Endothelial cell of umbilical vein (primary cell): ENCODE data around the gene GNAI1. TPM values are rescaled to one million over a fixed set of nuclear protein-coding genes. Genes with fewer than 3 reads are reported as not detected.

Experiments
- BruUV-seq: library from RNA; stranded (reverse); fragments of 400-500 nt; replicated peaks from 2 replicates; lab custom pipeline; 2021; lab: Mats Ljungman, UMichigan
- CTCF ChIA-PET: fragments of 300-600, 350-600 bp; sonication (Branson Sonifier 250); formaldehyde crosslinking; loops from one replicate; lab custom pipeline; 2021; ENCODE audit warnings: antibody characterized with exemption, inconsistent platforms; lab: Charles Lee
- POLR2A ChIA-PET: fragments of 300-600, 350-600 bp; sonication (Branson Sonifier 250); formaldehyde crosslinking; loops from one replicate; lab custom pipeline; 2021; ENCODE audit warnings: antibody characterized with exemption, inconsistent platforms; lab: Charles Lee
- DNase-seq: peaks from one replicate; pipeline ENCODE4 v3.0.0-alpha.2; 2011; ENCODE audit warnings: low read depth, low spot score
- FAIRE-seq: peaks from 2 replicates; lab custom pipeline; 2011; peaks lifted over from hg19 to GRCh38; lab: Jason Lieb, UNC
- H2AFZ ChIP-seq: 2 replicates; pipeline ENCODE4 v1.6.0; 2012; ENCODE audit warnings: low read depth, low read length, control low read depth, inconsistent platforms
- H3K27ac ChIP-seq: 2 replicates; pipeline ENCODE4 v1.5.1; 2011; ENCODE audit warnings: low read depth, mild to moderate bottlenecking, control low read depth, low read length, moderate library complexity; ENCODE audit not compliant: insufficient read depth
- H3K27me3 ChIP-seq, 2 experiments: 2 replicates each; pipeline versions ENCODE4 v1.6.0 to v1.6.1; 2011; ENCODE audit warnings: low read length in 2 of 2, mixed read lengths in 1 of 2; ENCODE audit not compliant: control insufficient read depth in 2 of 2, insufficient read depth in 2 of 2
- H3K36me3 ChIP-seq, 2 experiments: 2 replicates in 1 of 2; 3 replicates in 1 of 2; pipeline ENCODE4 v1.5.1; 2011; ENCODE audit warnings: low read length in 2 of 2, mild to moderate bottlenecking in 1 of 2, moderate library complexity in 1 of 2; ENCODE audit not compliant: control insufficient read depth in 2 of 2, insufficient read depth in 2 of 2; ENCODE audit errors: extremely low read depth in 1 of 2
- H3K4me1 ChIP-seq: 3 replicates; pipeline ENCODE4 v1.5.1; 2011; ENCODE audit warnings: mild to moderate bottlenecking, low read length; ENCODE audit not compliant: control insufficient read depth, insufficient read depth; ENCODE audit errors: extremely low read depth
- H3K4me2 ChIP-seq: 2 replicates; pipeline ENCODE4 v1.6.1; 2011; ENCODE audit warnings: low read length, control low read depth, mixed read lengths; ENCODE audit not compliant: insufficient read depth
- H3K4me3 ChIP-seq, 3 experiments: fragments of 200-600 bp in 1 of 3; sonication (generic), shearing (Covaris generic) in 1 of 3; replicated peaks in 1 of 3; 2 replicates each; pipeline ENCODE4 v1.5.1; 2011 to 2016; ENCODE audit warnings: control low read depth in 3 of 3, low read length in 3 of 3, mild to moderate bottlenecking in 2 of 3, inconsistent platforms in 1 of 3, low read depth in 1 of 3, moderate library complexity in 1 of 3; ENCODE audit not compliant: insufficient read depth in 1 of 3
- H3K79me2 ChIP-seq: 2 replicates; pipeline ENCODE4 v1.6.0; 2012; ENCODE audit warnings: low read length, inconsistent platforms; ENCODE audit not compliant: control insufficient read depth, insufficient read depth
- H3K9ac ChIP-seq: replicated peaks from 2 replicates; pipeline ENCODE3; 2011; ENCODE audit warnings: low read length, control low read depth; ENCODE audit not compliant: insufficient read depth; ENCODE audit errors: extremely low read depth
- H3K9me1 ChIP-seq: replicated peaks from 3 replicates; pipeline ENCODE4 v1.6.0; 2011; ENCODE audit warnings: mild to moderate bottlenecking, low read length; ENCODE audit not compliant: control insufficient read depth, insufficient read depth; ENCODE audit errors: extremely low read depth
- H3K9me3 ChIP-seq: replicated peaks from 2 replicates; pipeline ENCODE4 v1.5.1; 2012; ENCODE audit warnings: low read length, inconsistent platforms; ENCODE audit not compliant: control insufficient read depth, insufficient read depth
- H4K20me1 ChIP-seq: replicated peaks from 2 replicates; pipeline ENCODE3; 2011; ENCODE audit warnings: mild to moderate bottlenecking, low read length; ENCODE audit not compliant: control insufficient read depth, insufficient read depth; ENCODE audit errors: extremely low read depth
- EZH2 ChIP-seq: IDR thresholded peaks from 2 replicates; pipeline ENCODE4 v1.6.1; 2012; ENCODE audit warnings: borderline replicate concordance, low read depth, mild to moderate bottlenecking, moderate library complexity, low read length, inconsistent platforms; ENCODE audit not compliant: severe bottlenecking
- FOS ChIP-seq: IDR thresholded peaks from 2 replicates; pipeline ENCODE4 v1.6.1; 2011; ENCODE audit warnings: mild to moderate bottlenecking, low read length, moderate library complexity, borderline replicate concordance; ENCODE audit not compliant: insufficient read depth
- GATA2 ChIP-seq: IDR thresholded peaks from 2 replicates; pipeline ENCODE4 v1.7.0; 2011; ENCODE audit warnings: low read depth, mild to moderate bottlenecking, moderate library complexity, mixed read lengths, low read length; ENCODE audit not compliant: insufficient read length, insufficient read depth
- JUN ChIP-seq: IDR thresholded peaks from 2 replicates; pipeline ENCODE4 v1.6.1; 2011; ENCODE audit warnings: borderline replicate concordance, low read depth; ENCODE audit not compliant: insufficient read length, insufficient read depth
- MYC ChIP-seq: IDR thresholded peaks from one replicate; pipeline ENCODE4 v1.6.1; 2011; ENCODE audit warnings: mild to moderate bottlenecking, low read depth, low read length
- POLR2A ChIP-seq: IDR thresholded peaks from 2 replicates; pipeline ENCODE4 v1.6.1; 2012; ENCODE audit warnings: low read depth, mild to moderate bottlenecking, control low read depth, low read length
- POLR2AphosphoS5 ChIP-seq: IDR thresholded peaks from 2 replicates; pipeline ENCODE4 v1.6.1; 2012; ENCODE audit warnings: low read depth, mild to moderate bottlenecking, control low read depth, low read length, moderate library complexity; ENCODE audit not compliant: insufficient read depth
- dilution Hi-C: fragments of 300-500 bp; cut with MboI; formaldehyde crosslinking; loops from one replicate; pipeline ENCODE4 v1.15.0; 2019; ENCODE audit warnings: low sequenced_read_pairs; ENCODE audit not compliant: extremely low pct_ligation_motif_present
- intact Hi-C: fragments of 100-400 bp; cut with micrococcal nuclease; formaldehyde crosslinking; loops from one replicate; pipeline ENCODE4 v1.10.0; 2022
- polyA plus RNA-seq, 4 experiments: library from polyadenylated mRNA; depleted of rRNA in 3 of 4; stranded (reverse) in 3 of 4; unstranded in 1 of 4; fragments of >200 nt; gene quantifications; 2 replicates each; pipeline versions ENCODE4 v1.2.1 to v1.2.3, GENCODE V29; 2011 to 2012; ENCODE audit warnings: missing spikeins in 1 of 4
- total RNA-seq: library from RNA; stranded (reverse); gene quantifications from 2 replicates; pipeline ENCODE4 v1.2.3, GENCODE V29; 2021
- TF ChIP-seq, protein P1 (sequence below): IDR thresholded peaks from 2 replicates; pipeline ENCODE4 v1.6.1; 2011; ENCODE audit not compliant: insufficient read depth, insufficient read length
- TF ChIP-seq, protein P2 (sequence below), 2 donors: IDR thresholded peaks; 1 replicate in 1 of 2; 2 replicates in 1 of 2; pipeline ENCODE4 v1.5.1; 2011; ENCODE audit warnings: low read length in 2 of 2, mild to moderate bottlenecking in 2 of 2, moderate library complexity in 2 of 2, control low read depth in 1 of 2, inconsistent platforms in 1 of 2, low read depth in 1 of 2; ENCODE audit not compliant: insufficient read depth in 1 of 2; ENCODE audit errors: extremely low read depth in 1 of 2

GNAI1 gene
- total and polyA plus RNA-seq, 2 donors (not counting 3 experiments of a cell fraction or from before 2014, with no cell fraction given), result 7.5 to 15.0 TPM

DNA sequence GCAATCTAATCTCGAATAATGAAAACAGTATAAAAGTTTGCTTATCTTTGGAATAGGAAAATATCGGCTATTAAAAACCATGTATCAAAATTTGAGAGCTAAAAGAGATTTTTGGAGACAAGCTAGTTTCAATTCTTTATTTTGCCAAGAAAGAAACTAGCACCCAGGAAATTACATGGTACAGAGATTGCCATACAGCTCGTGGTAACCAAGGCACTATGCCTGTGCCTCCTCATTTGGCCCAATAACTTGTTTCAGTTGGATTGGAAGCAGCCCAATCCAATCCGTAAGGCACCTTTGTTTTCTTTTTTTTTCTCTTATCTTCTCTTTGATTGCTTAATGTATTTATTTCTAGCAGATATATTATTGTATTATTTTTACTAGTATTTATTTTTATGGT is 55.0 kb downstream of the GNAI1 start:
- Histone ChIP-seq H2AFZ (no peak overlapping the region), H3K9me1 (no peaks in the 10 kb centered on the region), H3K9ac (no peak overlapping the region), H3K27ac (no peak overlapping the region), H4K20me1 (no peaks in the 10 kb centered on the region), H3K4me1 (no peaks in the 10 kb centered on the region), H3K4me3 (no peak overlapping the region), H3K36me3 (no peaks in the 10 kb centered on the region), H3K4me2 (no peak overlapping the region), H3K79me2 (peaks cover 2% of the 10 kb centered on the region), H3K27me3 (no peaks in the 10 kb centered on the region), H3K9me3 (no peaks in the 10 kb centered on the region)
- POLR2A ChIA-PET, result no interaction called here
- no peak for FAIRE-seq
- dilution Hi-C loops, result no loop called here
- CTCF ChIA-PET, result interaction anchor here (1.9 kb wide), 1 partner anchor 9 kb away, joined by 5 read pairs; no protein-coding TSS in a partner anchor
- TF ChIP-seq, protein P1, sequence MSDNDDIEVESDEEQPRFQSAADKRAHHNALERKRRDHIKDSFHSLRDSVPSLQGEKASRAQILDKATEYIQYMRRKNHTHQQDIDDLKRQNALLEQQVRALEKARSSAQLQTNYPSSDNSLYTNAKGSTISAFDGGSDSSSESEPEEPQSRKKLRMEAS, result no peak
- TF ChIP-seq FOS, result no peak
- TF ChIP-seq JUN, result no peak
- no peak for TF ChIP-seq GATA2
- TF ChIP-seq POLR2AphosphoS5, result no peak
- TF ChIP-seq, protein P2, sequence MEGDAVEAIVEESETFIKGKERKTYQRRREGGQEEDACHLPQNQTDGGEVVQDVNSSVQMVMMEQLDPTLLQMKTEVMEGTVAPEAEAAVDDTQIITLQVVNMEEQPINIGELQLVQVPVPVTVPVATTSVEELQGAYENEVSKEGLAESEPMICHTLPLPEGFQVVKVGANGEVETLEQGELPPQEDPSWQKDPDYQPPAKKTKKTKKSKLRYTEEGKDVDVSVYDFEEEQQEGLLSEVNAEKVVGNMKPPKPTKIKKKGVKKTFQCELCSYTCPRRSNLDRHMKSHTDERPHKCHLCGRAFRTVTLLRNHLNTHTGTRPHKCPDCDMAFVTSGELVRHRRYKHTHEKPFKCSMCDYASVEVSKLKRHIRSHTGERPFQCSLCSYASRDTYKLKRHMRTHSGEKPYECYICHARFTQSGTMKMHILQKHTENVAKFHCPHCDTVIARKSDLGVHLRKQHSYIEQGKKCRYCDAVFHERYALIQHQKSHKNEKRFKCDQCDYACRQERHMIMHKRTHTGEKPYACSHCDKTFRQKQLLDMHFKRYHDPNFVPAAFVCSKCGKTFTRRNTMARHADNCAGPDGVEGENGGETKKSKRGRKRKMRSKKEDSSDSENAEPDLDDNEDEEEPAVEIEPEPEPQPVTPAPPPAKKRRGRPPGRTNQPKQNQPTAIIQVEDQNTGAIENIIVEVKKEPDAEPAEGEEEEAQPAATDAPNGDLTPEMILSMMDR (IDR thresholded peaks at IDR 0.05; ENCODE audit: extremely low read depth in 1 of 2, insufficient read depth in 1 of 2, low read depth in 1 of 2, low read length in 2 of 2), result no peak
- TF ChIP-seq POLR2A, result no peak
- TF ChIP-seq MYC, result no peak
- no peak for TF ChIP-seq EZH2
- no peak for DNase-seq
- intact Hi-C loops, result no loop called here
- no TSS peak for BruUV-seq
